ENCODE results near the gene WNK2. TPM values are rescaled to one million over a fixed set of nuclear protein-coding genes. Genes with fewer than 3 reads are reported as not detected.

Gene WNK2
- total RNA-seq, 1 experiment from 2014 or later = 69.4 TPM

DNA sequence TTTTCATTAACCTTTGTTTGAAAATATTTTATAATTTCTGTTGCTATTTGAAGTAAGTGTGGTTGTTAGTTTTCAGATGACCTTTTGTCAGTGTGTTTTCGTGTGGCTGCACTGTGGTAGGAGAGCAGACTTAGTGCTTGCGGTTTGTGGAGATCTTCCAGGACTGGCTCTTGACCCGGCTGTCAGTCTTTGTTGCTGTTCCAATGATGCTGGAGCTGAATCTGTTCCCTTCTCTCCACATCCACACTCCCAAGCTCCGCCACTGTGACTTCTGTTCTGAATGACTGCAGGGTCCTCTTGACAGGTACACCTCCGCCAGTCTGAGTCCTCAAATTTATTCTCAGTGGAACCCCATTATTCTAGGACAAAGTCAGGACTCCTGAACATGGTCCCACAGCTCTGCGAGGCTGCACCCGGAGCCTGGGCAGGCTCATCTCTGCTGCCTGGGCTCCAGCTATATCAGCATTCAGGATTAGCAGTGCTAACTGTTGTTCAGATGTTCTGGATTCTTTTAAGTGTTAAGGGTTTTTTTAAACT is 126.0 kb downstream of the WNK2 start:
- Histone ChIP-seq H4K8ac (replicated peaks; ENCODE audit: insufficient read length, low read depth, low read length) (no peak overlapping the region), H3K56ac (ENCODE audit: insufficient read length, low read depth, low read length) (no peak overlapping the region), H3K9ac (ENCODE audit: extremely low read depth, insufficient read length, low read length) (no peak overlapping the region), H3K27me3 (ENCODE audit: insufficient read depth, low read length) (no peaks in the 10 kb centered on the region), H3K79me1 (ENCODE audit: insufficient read depth, low read depth, low read length, poor library complexity, severe bottlenecking) (no peaks in the 10 kb centered on the region), H3K23me2 (ENCODE audit: insufficient read length, low read depth, low read length, poor library complexity, severe bottlenecking) (no peaks in the 10 kb centered on the region), H2AFZ (ENCODE audit: low read length) (no peak overlapping the region), H3K4me1 (ENCODE audit: insufficient read depth, low read length) (no peaks in the 10 kb centered on the region), H2BK20ac (ENCODE audit: low read depth, low read length, poor library complexity, severe bottlenecking) (no peak overlapping the region), H2BK12ac (ENCODE audit: insufficient read length, low read depth, low read length) (no peak overlapping the region), H3K79me2 (ENCODE audit: insufficient read depth, low read length) (no peaks in the 10 kb centered on the region), H2BK15ac (ENCODE audit: low read depth, low read length) (no peak overlapping the region), H4K91ac (ENCODE audit: insufficient read length, low read depth, low read length) (no peak overlapping the region), H3K27ac (ENCODE audit: insufficient read length, low read depth, low read length) (no peak overlapping the region), H2AK5ac (ENCODE audit: insufficient read length, low read length) (no peak overlapping the region), H3K23ac (ENCODE audit: insufficient read length, low read depth, low read length) (no peak overlapping the region), H2BK5ac (ENCODE audit: insufficient read length, low read length) (no peak overlapping the region), H2BK120ac (ENCODE audit: low read depth, low read length, poor library complexity, severe bottlenecking) (no peak overlapping the region), H3K4me2 (ENCODE audit: insufficient read depth, insufficient read length, low read length) (no peak overlapping the region), H3K9me3 (ENCODE audit: control insufficient read depth, low read depth, low read length) (peaks cover 7% of the 10 kb centered on the region), H3K4ac (ENCODE audit: low read depth, low read length) (no peak overlapping the region), H3K14ac (ENCODE audit: insufficient read depth, low read length) (no peak overlapping the region), H3K18ac (ENCODE audit: insufficient read length, low read depth, low read length) (no peak overlapping the region), H3T11ph (ENCODE audit: low read length) (no peak overlapping the region), H4K5ac (ENCODE audit: insufficient read length, low read depth, low read length) (no peak overlapping the region), H4K20me1 (ENCODE audit: control insufficient read depth, insufficient read depth, insufficient read length) (no peaks in the 10 kb centered on the region)
- Mint-ChIP-seq H3K4me1 (peaks cover 10 to 11% of the 10 kb centered on the region in 2 experiments), H3K36me3 (ENCODE audit: insufficient read depth in 1 of 3, low read depth in 3 of 3) (peaks cover 5 to 28% (median 12%) of the 10 kb centered on the region in 3 experiments; a peak in 6 of 7 replicates), H3K27ac (peak overlapping the region in 1 of 3 experiments; percentile 7; a peak in 1 of 7 replicates), H3K27me3 (ENCODE audit: low read depth) (no peaks in the 10 kb centered on the region; the same call in none of the 2 replicates), H3K4me3 (no peak overlapping the region), H3K9me3 (no peaks in the 10 kb centered on the region)
- DNase-seq = peak; percentile 6
- no CpG with 5 or more reads among the region's 7 CpGs for WGBS (ENCODE audit: extremely low coverage, insufficient read length, low lambda C conversion rate)
- TF ChIP-seq, protein P1, sequence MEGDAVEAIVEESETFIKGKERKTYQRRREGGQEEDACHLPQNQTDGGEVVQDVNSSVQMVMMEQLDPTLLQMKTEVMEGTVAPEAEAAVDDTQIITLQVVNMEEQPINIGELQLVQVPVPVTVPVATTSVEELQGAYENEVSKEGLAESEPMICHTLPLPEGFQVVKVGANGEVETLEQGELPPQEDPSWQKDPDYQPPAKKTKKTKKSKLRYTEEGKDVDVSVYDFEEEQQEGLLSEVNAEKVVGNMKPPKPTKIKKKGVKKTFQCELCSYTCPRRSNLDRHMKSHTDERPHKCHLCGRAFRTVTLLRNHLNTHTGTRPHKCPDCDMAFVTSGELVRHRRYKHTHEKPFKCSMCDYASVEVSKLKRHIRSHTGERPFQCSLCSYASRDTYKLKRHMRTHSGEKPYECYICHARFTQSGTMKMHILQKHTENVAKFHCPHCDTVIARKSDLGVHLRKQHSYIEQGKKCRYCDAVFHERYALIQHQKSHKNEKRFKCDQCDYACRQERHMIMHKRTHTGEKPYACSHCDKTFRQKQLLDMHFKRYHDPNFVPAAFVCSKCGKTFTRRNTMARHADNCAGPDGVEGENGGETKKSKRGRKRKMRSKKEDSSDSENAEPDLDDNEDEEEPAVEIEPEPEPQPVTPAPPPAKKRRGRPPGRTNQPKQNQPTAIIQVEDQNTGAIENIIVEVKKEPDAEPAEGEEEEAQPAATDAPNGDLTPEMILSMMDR (conservative IDR thresholded peaks at IDR 0.05) = no peak

All from H9 (cell line).